ENCODE results near the gene ZFYVE28.
A peak's percentile ranks its signal among the peaks of the same experiment; 100 is the strongest.

ZFYVE28 gene

DNA sequence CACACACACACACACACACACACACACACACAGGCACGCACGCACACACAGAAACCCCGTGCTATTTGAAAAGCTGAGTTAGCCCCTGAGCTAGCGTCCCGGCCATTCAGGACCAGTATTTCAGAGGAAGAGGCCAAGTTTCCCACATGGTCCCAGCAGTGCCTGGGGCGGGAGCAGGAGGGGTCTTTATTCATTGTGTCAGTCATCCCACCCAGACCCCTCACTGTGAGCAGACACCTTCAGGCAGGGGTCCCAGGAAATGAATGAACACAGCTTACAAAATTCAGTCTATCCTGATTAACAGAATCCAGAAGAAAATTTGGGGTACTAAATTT is 58.1 kb downstream of the ZFYVE28 start:
- TF ChIP-seq, protein P1, sequence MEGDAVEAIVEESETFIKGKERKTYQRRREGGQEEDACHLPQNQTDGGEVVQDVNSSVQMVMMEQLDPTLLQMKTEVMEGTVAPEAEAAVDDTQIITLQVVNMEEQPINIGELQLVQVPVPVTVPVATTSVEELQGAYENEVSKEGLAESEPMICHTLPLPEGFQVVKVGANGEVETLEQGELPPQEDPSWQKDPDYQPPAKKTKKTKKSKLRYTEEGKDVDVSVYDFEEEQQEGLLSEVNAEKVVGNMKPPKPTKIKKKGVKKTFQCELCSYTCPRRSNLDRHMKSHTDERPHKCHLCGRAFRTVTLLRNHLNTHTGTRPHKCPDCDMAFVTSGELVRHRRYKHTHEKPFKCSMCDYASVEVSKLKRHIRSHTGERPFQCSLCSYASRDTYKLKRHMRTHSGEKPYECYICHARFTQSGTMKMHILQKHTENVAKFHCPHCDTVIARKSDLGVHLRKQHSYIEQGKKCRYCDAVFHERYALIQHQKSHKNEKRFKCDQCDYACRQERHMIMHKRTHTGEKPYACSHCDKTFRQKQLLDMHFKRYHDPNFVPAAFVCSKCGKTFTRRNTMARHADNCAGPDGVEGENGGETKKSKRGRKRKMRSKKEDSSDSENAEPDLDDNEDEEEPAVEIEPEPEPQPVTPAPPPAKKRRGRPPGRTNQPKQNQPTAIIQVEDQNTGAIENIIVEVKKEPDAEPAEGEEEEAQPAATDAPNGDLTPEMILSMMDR (IDR thresholded peaks at IDR 0.05): no peak

DNA sequence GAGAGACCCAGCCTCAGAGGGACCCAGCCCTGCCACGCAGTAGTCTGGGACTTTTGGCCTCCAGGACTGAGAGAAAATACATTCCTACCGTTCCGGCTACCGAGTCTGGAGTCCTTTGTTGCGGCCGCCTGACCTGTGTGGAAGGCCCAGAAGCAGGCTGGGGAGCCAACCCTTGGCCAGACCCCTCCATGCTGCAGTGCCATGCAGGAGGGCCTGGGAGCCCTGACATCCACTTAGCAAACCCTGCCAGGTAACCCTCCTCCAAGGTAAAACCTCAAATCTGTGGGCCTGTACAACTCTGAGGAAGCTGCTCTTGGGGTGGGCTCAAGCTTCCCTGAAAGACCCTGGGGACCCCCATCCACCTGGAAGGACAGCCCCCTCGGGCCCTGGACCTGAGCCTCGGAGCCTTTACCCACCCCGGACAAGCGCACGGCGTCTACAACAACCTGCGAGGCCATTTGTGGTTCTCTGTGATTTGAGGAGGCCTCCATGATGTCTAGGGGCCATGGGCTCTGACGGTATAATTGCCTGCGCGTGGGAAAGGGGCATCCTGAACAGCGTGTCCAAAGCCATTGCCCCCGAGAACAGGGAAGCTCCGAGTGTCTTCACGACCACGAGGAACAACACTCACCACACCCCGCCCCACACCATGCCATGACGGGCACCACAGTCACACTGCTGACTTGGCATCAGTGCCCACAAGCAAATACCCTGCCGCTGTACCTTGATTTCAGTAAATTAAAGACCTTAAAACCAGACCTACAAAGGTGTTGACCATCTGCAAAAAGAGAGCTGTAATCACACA is 58.7 kb downstream of the ZFYVE28 start:
- TF ChIP-seq, protein P1 (IDR thresholded peaks at IDR 0.05): no peak

- TF ChIP-seq, protein P1 (IDR thresholded peaks at IDR 0.05): no peak
Measured at GRCh38 chr4:2357821-2358745, 60.4 kb downstream of the ZFYVE28 start.

DNA sequence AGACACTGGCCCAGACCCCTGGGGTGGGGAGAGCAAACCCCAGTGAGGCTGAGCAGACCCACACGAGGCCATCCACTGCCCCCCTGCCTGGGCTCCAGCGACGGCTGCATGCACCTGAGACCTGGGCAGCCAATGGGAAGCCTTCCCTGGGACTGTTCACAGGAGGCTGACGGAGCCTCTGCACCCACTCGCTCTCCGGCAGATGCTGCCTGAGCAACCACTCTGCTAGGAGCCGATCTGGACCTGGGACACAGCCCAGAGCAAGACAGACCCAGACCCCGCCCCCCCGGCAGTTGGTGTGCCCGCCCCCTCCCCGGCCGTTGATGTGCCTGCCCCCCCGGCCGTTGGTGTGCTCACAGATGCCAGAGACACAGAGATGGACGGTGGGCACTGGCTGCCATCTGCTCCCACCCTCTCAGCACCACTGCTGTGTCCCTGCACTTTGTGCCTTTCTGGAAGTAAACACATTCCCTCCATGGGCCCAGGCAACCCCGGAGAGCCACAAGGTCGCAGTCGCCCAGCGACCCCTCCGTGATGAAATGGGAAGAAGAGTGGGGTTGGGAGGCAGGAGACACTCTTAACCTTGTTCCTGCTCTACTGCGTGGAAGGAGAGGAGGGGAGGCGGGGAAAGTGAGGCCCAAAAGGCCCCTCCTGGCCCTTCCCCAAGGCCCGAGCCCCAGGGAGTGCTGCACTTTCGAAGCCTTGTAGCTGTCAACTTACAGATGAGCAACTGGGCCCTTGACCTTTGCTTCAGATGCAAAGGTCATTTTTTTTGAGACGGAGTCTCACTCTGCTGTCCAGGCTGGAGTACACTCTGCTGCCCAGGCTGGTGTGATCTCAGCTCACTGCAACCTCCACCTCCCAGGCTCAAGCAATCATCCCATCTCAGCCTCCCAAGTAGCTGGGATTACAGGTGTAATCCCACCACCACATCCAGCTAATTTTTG is 62.0 kb downstream of the ZFYVE28 start:
- TF ChIP-seq, protein P1 (IDR thresholded peaks at IDR 0.05): no peak

DNA sequence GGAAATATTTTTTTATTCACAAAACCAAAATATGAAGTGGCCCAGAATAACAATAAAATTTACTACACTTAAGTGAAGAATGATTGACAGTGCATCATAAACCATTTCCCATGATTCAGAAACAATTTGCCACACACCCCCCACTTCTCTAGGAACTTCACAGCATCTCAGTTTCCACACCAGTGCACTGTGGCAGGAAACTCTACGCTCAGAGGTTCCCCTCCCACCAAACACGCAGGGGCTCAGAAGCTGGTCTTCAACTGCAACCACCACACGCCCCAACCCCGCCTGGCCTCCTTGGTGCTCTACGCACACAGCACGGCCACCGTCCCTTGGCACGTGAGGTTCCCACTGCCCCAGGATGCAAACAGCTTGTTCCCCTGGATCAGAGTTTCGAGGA is 63.7 kb downstream of the ZFYVE28 start:
- TF ChIP-seq, protein P1 (IDR thresholded peaks at IDR 0.05): no peak

DNA sequence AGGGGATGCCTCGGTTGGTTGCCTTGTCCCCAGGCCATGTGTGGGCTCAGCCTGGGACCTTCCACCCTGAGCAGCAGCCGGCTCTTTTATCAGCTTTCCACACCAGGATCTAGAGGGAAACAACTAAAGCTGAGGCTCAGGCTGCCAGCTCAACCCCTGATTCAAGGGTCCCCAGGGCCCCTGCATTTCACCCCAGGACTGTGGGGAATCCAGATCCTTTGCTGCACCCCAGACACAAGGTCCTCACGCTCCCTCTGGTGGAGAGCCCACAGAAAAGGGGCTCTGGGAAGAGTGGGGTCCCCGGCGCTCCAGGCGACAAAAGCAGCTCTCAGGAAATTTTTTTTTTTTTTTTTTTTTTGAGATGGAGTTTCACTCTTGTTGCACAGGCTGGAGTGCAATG is 64.3 kb downstream of the ZFYVE28 start:
- TF ChIP-seq, protein P1 (IDR thresholded peaks at IDR 0.05): peak; percentile 32; the same call in 1 of the 2 replicates

Data from LNCAP (cell line).